ENCODE results near the gene NAV2. TPM values are rescaled to one million over a fixed set of nuclear protein-coding genes. Genes with fewer than 3 reads are reported as not detected.

NAV2 gene
- total RNA-seq, 1 donor from 2014 or later, result 11.1 TPM

DNA sequence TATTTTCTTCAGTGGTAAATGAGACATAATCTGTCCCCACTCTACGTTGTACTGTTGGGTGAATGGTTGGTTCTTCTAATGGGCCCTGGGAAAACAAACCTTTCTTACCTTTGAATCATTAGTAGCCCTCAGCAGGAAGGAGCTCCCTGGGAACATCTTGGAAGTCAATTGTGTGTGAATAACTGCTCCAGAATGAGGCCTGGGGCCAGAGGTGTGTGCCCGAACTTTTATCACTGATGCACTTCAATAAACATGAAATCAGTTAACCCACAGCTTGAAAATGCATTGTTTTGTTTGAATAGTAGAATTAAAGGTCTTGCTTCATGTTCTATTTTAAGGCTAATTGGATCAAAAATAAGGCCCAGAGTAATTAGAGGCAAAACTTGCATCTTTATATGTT lies 67.1 kb downstream of the NAV2 start:
- no peaks in the 10 kb centered on the region for H3K36me3 ChIP-seq (ENCODE audit: control insufficient read depth, insufficient read depth, low read length)
- DNase-seq (ENCODE audit: low read depth) (peak; percentile 6), FAIRE-seq (no peak)
- no peak overlapping the region for H3K4me3 ChIP-seq (ENCODE audit: low read depth, low read length)
- H3K27me3 ChIP-seq (ENCODE audit: control insufficient read depth, insufficient read depth, low read length), result peaks cover 8% of the 10 kb centered on the region
- TF ChIP-seq, protein P1, sequence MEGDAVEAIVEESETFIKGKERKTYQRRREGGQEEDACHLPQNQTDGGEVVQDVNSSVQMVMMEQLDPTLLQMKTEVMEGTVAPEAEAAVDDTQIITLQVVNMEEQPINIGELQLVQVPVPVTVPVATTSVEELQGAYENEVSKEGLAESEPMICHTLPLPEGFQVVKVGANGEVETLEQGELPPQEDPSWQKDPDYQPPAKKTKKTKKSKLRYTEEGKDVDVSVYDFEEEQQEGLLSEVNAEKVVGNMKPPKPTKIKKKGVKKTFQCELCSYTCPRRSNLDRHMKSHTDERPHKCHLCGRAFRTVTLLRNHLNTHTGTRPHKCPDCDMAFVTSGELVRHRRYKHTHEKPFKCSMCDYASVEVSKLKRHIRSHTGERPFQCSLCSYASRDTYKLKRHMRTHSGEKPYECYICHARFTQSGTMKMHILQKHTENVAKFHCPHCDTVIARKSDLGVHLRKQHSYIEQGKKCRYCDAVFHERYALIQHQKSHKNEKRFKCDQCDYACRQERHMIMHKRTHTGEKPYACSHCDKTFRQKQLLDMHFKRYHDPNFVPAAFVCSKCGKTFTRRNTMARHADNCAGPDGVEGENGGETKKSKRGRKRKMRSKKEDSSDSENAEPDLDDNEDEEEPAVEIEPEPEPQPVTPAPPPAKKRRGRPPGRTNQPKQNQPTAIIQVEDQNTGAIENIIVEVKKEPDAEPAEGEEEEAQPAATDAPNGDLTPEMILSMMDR (IDR thresholded peaks at IDR 0.05; ENCODE audit: insufficient read depth, low read length, severe bottlenecking), result no peak

DNA sequence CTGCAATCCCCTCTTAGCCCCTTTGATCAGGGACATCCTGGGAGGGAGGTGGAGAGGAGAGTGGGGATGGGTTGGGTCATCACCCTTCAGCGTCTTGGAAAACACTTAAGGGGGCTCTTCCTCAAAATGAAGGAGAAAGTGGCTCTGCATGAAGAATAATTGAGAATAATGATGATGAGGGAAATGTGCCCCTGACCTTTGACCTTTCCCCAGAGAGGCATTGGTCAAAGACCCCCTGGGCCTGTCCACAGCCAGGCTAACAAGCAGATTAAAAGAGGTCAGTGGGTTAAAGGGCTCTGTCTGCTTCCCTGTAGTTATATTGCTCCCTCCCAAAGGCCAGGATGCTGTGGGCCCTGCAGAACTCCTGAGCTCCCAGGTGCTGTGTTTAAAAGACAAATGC lies 68.7 kb downstream of the NAV2 start:
- Histone ChIP-seq H3K4me3 (ENCODE audit: low read depth, low read length) (no peak overlapping the region), H3K27me3 (ENCODE audit: control insufficient read depth, insufficient read depth, low read length) (peaks cover 5% of the 10 kb centered on the region), H3K36me3 (ENCODE audit: control insufficient read depth, insufficient read depth, low read length) (no peaks in the 10 kb centered on the region)
- TF ChIP-seq, protein P1 (IDR thresholded peaks at IDR 0.05; ENCODE audit: insufficient read depth, low read length, severe bottlenecking), result no peak
- DNase-seq (ENCODE audit: low read depth) (no peak), FAIRE-seq (no peak)

DNA sequence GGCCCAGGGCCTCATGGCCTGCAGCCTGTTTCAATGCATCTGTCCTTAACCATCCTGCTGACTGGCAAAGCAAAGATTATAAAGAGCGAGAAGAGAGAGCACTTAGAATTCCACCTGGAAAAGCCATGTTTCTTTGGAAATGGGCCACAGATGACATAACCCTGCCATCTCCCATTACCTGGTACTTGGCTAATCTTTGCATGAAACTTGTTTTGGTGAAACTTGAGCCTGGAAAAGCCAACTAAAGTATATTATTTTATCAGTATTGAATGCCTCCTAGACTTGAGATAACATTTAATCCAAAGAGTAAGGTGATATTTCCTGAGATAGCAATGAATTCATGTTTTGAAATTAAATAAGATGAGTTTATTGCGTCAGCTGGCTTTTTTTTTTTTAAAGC lies 72.6 kb downstream of the NAV2 start:
- Histone ChIP-seq H3K27me3 (ENCODE audit: control insufficient read depth, insufficient read depth, low read length) (no peaks in the 10 kb centered on the region), H3K4me3 (ENCODE audit: low read depth, low read length) (no peak overlapping the region), H3K36me3 (ENCODE audit: control insufficient read depth, insufficient read depth, low read length) (no peaks in the 10 kb centered on the region)
- DNase-seq (ENCODE audit: low read depth) (no peak), FAIRE-seq (no peak)
- TF ChIP-seq, protein P1 (IDR thresholded peaks at IDR 0.05; ENCODE audit: insufficient read depth, low read length, severe bottlenecking), result no peak

DNA sequence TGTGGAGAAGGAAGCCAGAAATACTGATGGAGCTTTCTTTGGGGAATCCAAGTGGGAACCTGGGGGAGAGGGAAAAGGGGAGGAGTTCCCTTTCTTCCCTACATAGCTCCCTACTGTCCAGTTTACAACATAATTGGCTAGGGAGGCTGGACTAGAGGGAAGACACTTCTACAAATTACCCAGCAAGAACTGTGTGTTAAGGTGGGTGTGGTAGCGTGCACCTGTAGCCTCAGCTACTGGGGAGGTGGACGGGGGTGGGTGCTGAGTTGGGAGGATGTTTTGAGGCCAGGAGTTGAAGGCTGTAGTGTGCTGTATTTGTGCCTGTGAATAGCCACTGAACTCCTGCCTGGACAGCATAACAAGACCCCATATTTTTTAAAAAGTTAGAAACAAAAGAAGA lies 74.0 kb downstream of the NAV2 start:
- TF ChIP-seq, protein P1 (IDR thresholded peaks at IDR 0.05; ENCODE audit: insufficient read depth, low read length, severe bottlenecking), result no peak
- Histone ChIP-seq H3K4me3 (ENCODE audit: low read depth, low read length) (no peak overlapping the region), H3K27me3 (ENCODE audit: control insufficient read depth, insufficient read depth, low read length) (peaks cover 2% of the 10 kb centered on the region), H3K36me3 (ENCODE audit: control insufficient read depth, insufficient read depth, low read length) (no peaks in the 10 kb centered on the region)
- FAIRE-seq, result no peak
- no peak for DNase-seq (ENCODE audit: low read depth)

DNA sequence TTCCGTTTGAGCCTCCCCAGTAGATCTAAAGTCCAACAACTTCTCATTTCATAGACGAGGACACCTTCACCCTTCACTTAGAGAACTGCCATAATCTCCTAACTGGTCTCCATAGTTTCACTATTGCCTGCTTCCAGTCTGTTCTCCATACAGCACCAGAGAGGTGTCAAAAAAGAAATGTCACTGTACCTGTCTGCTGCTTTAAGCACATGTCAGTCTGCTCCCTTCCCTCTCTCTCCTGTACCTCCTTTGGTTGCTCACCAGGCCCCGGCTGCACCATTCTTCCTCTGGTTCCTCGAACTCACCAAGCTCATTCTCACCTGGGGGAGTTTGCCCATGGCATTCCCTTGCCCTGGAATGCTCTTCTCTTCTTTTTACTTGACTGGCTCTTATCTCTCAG lies 75.8 kb downstream of the NAV2 start:
- Histone ChIP-seq H3K4me3 (ENCODE audit: low read depth, low read length) (no peak overlapping the region), H3K27me3 (ENCODE audit: control insufficient read depth, insufficient read depth, low read length) (peaks cover 4% of the 10 kb centered on the region), H3K36me3 (ENCODE audit: control insufficient read depth, insufficient read depth, low read length) (no peaks in the 10 kb centered on the region)
- TF ChIP-seq, protein P1 (IDR thresholded peaks at IDR 0.05; ENCODE audit: insufficient read depth, low read length, severe bottlenecking), result no peak
- FAIRE-seq (no peak), DNase-seq (ENCODE audit: low read depth) (no peak)

DNA sequence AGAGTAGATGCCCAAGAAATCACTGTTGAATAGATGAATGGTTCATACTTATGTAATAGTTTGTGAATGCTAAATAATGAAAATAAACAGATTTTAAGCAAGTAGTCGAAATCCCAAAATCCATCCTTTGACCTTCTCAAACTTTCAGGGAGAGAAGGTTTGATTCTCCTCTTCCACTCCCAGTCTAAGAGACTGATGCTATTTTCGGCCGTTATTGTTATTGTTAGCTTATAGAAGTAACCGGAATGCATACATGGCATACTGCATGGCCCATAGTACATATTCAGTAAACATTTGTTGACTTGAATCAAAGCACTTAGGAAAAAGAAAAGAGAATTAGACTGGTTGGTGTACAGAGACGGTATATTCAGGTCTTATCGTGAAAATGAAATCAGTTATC lies 76.6 kb downstream of the NAV2 start:
- DNase-seq (ENCODE audit: low read depth) (no peak), FAIRE-seq (no peak)
- peaks cover 4% of the 10 kb centered on the region for H3K27me3 ChIP-seq (ENCODE audit: control insufficient read depth, insufficient read depth, low read length)
- H3K36me3 ChIP-seq (ENCODE audit: control insufficient read depth, insufficient read depth, low read length), result no peaks in the 10 kb centered on the region
- TF ChIP-seq, protein P1 (IDR thresholded peaks at IDR 0.05; ENCODE audit: insufficient read depth, low read length, severe bottlenecking), result no peak
- H3K4me3 ChIP-seq (ENCODE audit: low read depth, low read length), result no peak overlapping the region

Data from bronchial epithelial cell (primary cell).